H1 (cell line): ENCODE data around the gene LHX5. TPM values are rescaled to one million over a fixed set of nuclear protein-coding genes. Genes with fewer than 3 reads are reported as not detected.

Experiments used
- RBBP5 ChIP-seq: IDR thresholded peaks from 2 replicates; pipeline ENCODE4 v1.7.1; 2012; ENCODE audit warnings: low read depth, mild to moderate bottlenecking, inconsistent platforms, low read length, moderate library complexity, borderline replicate concordance
- ZNF274 ChIP-seq: IDR thresholded peaks from 2 replicates; pipeline ENCODE4 v1.7.0; 2012; ENCODE audit warnings: low read length, borderline replicate concordance; ENCODE audit errors: extremely low read depth
- polyA plus RNA-seq, 7 experiments: library from polyadenylated mRNA; depleted of rRNA in 3 of 7; stranded (reverse) in 5 of 7; unstranded in 2 of 7; fragments of >200 nt in 5 of 7; fragments of 200-250 nt in 2 of 7; gene quantifications; 1 replicate in 5 of 7; 2 replicates in 1 of 7; 4 replicates in 1 of 7; pipeline versions ENCODE4 v1.2.1 to v1.2.3, GENCODE V29; 2011 to 2013; ENCODE audit warnings: missing spikeins in 2 of 7, mixed read lengths in 2 of 7
- total RNA-seq: library from RNA; stranded (reverse); fragmentation: NEBNext Ultra II Directional; extraction: Animal tissue kit (Norgen Biotek cat#: 25700); gene quantifications from 2 replicates; pipeline ENCODE4 v1.2.1, GENCODE V29; 2021

The LHX5 gene
- total and polyA plus RNA-seq, 2 of the 8 experiments (the other 6 are each of a cell fraction or from before 2014, with no cell fraction given) = 0.47 to 1.1 TPM

- TF ChIP-seq ZNF274 (no peak), RBBP5 (no peak)
Measured at GRCh38 chr12:113422886-113423669, 48.6 kb downstream of the LHX5 start (continued).
